Endometrial microvascular endothelial cells (primary cell): ENCODE data around the gene FBXO38. TPM values are rescaled to one million over a fixed set of nuclear protein-coding genes. Genes with fewer than 3 reads are reported as not detected.
"Not testable (repeated sequence)": the region's sequence is repeated elsewhere in the genome, so short reads cannot be mapped to it uniquely, and the experiment has no call there.

ENCODE experiments used
- in situ Hi-C: cut with HindIII; loops from 2 replicates; pipeline ENCODE4 v1.10.0; 2017; ENCODE audit warnings: low sequenced_read_pairs, low pct_unique_long_range_greater_than_20kb; ENCODE audit errors: inconsistent ontology term
- total RNA-seq: library from RNA; depleted of rRNA; stranded (reverse); fragments of >200 nt; gene quantifications from one replicate; pipeline ENCODE4 v1.2.3, GENCODE V29; 2015; ENCODE audit errors: inconsistent ontology term

Gene FBXO38
- total RNA-seq, 1 donor from 2014 or later, result 36.6 TPM

DNA sequence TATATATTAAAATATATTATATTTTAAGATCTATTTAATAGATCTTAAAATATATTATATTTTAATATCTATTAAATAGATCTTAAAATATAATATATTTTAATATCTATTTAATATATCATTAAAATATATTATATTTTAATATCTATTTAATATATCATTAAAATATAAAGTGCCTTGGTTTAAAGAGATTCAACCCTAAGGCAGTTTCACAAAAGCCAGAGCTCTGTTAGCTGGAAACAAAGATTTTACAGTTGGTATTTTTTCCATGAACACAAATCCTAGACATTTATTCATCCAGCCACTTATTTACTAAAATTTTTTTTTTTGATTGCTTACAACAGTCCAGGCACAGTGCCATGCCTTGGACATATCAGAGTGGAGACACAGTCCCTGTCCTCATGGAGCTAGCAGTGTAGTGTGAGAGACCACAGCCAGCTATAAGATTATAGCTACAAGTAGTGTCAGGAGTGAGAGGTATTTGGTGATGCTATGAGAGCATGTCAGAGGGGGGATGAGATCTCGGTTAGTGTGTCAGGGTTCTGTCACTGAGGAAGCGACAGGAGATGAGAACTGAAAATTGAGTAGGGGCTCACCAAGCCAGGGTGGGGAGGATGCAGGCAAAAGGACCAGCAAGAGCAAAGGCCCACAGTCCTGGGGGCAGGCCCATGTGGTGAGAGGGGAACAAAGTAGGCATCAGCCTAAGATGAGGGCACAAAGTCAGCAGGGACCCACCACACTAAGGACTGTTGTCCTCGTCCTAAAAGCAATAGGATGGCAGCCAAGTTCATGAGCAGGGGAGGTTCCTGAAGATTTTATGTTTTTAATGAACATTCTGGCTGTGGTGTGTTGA is 74.5 kb downstream of the FBXO38 start:
- in situ Hi-C loops, result no loop called here

DNA sequence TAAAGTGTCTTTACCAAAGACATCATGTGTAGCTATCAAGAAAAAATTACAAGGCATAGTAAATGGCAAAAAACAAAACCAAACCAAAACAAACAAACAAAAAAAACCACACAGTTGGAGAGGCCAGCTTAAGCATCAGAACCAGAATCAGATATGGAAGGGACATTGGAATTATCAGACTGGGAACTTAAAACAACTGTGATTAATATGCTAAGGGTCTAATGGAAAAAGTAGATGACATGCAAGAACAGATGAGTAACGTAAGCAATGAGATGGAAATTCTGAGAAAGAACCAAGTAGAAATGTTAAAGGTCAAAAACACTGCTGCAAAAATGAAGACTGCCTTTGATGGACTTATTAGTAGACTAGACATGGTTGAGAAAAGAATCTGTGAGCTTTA is 75.9 kb downstream of the FBXO38 start:
- in situ Hi-C loops, result no loop called here

DNA sequence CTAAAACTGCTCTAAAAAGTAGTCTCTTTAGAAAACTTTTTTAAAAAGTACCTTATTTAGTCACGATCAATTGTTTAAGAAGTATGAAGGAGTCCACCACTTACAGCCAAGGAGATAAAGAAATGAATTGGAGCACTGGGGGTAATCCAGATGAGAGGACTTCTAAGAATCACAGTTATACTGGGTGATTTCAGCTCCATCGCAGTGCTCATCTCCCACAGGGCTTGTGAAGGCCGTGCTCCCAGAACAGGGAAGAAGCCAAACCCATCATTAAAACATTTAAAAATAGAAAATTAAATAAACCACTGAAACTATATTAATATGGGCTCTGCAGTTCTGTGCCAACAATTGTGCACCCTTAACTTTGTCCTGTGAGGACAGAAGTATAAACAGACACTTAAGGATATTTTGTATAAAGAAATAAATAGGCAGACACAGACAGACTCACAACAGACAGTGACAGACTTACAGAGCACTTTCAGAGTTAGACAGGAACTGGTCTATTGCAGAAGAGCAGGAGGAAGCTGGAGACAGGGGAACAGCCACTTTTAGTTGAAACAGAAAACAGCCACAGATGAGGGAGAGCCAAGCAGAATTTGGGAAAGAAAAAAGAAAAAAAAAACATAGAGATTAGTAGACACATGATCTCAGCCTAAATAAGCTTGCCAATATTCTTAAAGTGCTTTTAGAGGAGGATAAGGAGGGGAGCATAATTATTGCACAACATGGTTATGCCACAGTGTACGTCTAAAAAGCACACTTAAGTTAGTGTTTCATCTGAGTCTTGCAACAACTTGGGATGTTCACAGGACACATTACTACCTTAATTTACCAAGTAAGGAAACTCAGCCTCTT is 81.8 kb downstream of the FBXO38 start:
- in situ Hi-C loops, result no loop called here

DNA sequence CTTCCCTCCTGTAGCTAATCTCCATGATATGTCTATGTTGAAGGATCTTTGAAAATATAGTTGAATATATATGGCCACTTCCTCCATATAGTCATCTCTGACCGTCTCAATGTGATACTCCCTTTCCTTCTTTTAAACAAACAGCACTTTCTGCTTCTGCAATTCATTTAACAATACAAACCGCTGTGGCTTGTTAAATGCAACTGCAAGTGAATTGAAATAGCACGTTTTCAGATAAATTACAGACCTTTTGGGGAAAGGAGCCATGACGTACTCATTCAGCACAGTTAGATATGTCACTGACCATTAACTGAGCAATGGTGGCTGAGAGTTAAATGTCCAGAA is 82.5 kb downstream of the FBXO38 start:
- in situ Hi-C loops, result no loop called here

DNA sequence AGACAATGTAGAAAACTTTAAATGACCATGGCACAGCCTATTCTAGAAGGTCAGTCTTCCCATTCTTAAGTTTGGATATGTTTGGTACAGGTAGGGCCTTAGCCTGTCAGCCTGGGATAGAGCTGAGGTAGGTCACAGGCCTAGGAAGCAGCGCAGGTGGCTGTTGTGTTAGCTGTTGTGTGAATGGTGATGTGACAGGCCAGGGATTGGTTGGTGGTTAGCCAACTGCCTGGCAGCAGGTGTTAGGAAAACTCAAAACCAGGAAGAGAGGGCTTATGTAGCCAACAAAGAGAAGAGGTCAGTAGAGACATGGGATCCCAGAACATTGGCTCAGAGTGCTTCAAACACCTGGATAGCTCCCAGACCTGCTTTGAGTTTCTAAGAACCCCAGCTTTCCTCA is 84.2 kb downstream of the FBXO38 start:
- in situ Hi-C loops, result no loop called here

DNA sequence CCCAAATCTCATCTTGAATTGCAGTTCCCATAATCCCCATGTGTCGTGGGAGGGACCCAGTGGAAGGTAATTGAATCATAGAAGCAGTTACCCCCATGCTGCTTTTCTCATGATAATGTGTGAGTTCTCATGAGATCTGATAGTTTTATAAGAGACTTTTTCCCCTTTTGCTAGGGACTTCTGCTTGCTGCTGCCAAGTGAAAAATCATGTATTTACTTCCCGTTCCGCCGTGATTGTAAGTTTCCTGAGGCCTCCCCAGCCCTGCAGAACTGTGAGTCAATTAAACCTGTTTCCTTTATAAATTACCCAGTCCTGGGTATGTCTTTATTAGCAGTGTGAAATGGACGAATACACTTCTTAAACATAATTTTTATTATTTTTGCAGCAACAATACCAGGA is 85.0 kb downstream of the FBXO38 start:
- in situ Hi-C loops, result not testable (repeated sequence)

DNA sequence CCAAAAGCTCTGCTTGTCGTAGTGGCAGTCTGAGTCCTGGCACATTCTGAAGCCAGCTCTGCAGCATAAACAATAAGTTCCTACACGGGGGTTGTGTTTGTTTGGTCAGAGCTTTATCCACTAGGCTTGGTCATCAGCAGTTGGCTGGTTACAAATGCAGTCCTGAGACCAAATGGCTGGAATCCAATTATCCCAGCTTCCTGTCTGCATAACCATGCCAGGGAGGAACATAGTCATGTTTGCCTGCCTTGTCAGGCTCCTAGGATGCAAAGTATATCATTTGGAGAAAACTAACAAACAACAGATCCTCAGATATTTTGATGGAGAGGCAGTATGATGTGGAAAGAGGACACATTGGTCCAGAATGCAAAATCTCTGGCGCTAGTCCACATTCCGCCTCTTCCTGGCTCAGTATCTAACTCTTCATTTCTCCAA is 85.8 kb downstream of the FBXO38 start:
- in situ Hi-C loops, result no loop called here

DNA sequence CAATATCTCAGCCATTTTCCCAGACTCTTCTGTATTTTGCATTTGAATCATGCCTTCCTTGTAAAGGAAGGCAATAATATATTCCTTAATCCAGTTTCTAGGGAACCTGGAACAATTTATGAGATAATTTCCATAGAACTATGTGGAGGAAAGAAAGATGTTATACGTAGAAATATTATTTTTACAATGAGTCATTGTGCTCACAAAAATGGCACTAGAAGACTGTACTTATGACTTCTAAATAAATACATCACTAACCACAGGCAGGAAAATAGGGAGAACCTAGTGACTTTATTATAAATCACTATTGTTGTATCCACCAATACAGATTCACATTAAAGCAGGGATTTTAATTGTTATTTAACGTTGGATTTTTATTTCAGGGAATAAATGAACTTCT is 87.6 kb downstream of the FBXO38 start:
- in situ Hi-C loops, result no loop called here

DNA sequence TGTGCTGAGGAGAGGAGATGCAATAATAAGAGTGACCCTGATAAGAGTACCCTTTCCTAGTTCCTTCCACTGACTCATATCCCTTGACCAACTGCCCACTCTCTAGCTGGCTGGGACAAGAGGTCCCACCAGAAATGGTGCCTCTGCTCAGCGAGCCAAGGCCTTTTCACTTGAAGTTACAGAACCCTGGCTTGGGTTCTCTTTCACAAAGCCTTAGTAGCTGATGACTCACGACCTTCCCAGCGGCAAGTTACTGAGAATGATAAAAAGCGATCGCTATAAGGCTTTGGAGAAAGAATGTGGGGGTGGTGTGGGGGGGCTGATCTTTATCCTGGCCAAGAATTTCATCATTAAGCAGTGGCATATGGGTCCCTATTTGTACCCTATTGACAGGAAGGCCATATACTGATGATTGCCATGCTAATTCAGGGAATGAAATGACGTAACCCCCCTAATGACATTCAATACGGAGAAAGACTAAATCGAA is 90.3 kb downstream of the FBXO38 start:
- in situ Hi-C loops, result no loop called here

DNA sequence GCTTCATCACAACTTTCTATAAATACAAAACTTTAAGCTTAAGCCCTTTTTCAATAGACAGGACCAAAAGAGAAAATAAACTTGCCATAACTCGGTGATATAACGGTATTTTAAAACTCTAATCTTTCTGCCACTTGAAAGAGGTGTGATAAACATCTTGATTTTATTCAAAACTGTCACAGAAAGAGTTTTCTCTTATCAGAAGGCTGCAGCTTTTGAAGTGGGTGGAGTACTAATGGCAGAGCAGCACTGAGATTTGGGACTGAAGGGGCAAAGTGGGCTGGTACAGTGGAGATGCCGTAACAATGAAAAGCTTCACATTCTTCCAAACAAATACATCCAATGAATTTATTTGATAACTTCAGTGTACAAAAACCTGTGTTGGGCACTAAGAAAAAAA is 92.5 kb downstream of the FBXO38 start:
- in situ Hi-C loops, result no loop called here

DNA sequence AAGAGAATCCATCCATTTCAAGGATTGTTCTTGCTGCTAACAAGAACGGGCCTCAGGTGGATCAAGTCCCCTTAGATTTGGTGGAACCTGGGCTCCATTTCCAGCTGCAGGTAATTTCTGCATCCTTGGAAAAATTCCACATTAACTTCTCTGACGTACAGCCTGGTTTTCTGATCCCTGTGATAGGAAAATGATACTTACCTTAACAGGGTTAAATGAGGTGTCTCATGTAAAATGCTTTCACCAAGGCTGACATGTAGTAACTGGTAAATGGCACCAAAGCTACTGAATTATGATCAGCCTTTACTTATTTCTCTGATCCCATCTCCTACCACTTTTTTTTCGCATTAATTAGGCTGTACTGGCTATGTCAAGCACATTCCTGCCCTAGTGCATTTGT is 93.7 kb downstream of the FBXO38 start:
- in situ Hi-C loops, result no loop called here

DNA sequence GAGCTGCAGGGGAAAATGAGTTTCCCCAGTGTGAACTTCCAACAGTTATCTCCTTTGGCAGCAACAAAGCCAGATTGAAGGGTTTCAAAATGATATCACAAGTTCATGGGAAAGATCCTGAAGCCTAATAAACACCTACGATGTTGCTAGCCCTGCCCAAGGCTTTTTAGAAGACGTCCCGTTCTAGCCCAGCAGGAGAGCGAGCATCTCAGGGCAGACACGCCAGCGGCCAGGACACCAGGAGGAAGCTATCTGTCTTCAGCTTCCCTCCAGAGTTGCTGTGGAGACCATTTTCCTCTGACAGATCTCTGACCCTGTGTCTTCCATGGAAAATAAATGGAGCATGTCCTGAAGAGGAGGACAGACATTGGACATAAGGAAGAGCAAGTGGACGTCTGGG is 98.4 kb downstream of the FBXO38 start:
- in situ Hi-C loops, result no loop called here

DNA sequence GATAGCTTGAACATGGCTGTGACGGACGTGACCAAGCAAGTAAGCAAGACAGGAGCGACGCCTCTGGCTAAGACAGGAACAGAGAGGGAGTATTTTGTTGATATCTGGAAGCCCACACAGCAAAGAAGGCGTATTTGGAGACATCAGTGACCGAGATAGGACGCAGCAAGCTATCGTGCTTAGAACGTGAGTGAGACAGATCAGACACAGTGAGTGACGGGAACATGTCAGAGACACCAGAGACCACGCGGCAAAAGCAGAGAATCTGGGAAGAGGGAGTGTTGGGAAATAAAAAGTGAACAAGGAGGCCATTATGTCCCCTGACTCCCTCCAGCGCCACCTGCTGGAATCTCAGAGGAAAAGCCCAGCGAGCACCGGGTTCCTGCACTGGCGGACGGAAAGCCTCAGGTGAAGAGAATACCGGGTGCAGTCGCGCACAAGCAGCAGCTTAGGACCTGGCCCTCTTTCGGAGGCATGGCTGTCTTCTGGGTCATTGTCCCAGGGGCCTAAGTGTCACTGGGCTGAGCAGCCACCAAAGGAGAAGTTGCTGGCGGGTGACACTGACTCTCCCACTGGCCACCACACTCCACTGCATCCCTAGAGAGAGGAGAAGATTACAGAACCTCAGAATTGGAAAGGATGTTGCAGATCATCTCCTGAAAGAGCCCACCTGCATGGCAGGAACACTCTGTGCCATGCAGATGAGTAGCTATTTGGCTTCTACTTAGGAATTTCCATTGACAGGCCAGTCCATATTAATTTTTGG is 99.1 kb downstream of the FBXO38 start:
- in situ Hi-C loops, result no loop called here

DNA sequence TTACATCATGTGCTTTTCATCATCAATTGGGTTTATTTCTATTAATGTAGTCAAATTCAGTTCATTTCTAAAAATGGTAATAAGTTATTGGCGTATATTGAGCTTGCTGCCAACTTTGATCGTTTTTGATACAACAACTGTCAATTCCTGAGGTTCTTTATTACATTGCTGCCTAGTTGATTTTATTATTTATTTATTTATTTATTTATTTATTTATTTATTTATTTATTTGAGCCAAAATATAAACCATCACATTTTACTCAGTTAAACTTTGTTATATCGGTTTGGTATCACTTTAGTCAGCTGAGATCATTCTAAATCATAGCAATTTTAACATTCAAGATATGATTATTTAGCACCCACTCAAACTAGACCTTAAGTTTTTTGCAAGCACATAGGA is 100.0 kb downstream of the FBXO38 start:
- in situ Hi-C loops, result no loop called here

DNA sequence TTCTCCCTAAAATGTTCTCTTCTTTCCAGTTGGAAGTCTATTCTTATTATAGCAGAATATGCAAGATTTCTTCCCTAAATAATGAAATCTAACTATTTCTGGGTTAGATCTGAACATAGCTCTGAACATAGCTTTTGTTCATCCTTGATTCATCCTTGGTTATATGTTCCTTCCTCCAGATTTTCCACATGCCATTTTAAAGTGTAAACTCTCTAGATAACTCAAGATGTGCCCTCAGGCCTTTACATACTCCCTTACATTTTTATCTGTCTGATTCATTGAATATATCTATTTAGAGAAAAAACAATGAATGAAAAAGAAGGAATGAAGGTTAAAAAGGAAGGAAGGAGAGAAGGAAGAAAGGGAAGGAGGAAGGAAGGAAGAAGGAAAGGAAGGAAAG is 100.9 kb downstream of the FBXO38 start:
- in situ Hi-C loops, result no loop called here

DNA sequence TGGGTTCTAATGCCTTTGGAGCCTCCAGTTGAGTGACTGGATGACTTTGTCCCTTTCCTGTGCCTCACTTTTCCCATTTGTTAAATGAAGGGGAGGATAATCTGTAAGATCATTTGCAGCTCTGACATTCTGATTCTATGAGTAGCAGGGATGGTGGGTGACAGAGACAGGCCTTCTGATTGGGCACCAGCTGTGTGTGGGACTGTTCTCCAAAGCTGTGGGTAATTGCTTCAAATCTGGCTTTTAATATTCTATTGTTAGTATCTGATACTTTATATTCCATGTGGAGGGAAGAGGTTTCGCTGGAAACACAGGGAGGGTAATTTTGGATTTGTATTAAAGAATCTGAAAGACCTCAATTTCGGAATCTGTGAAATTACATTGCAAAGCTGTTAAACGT is 102.7 kb downstream of the FBXO38 start:
- in situ Hi-C loops, result no loop called here

DNA sequence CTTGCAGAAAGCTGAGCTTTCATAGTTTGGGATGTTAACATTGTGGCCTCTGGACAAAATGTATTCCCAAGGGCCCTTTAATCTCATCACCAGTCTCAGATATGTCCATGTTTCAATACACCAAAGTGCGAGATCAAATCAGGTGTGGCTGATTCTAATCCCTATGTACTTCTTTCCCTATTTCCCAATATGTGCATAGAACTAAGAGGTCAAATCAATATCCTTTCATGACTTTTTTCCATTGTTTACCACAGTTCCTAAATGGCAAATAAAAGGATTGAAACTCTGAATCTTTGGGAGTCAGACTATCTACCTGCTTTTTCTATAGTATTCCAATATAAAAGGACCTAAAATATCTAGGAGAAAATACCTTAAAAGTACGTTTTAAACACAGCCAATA is 105.0 kb downstream of the FBXO38 start:
- in situ Hi-C loops, result no loop called here

DNA sequence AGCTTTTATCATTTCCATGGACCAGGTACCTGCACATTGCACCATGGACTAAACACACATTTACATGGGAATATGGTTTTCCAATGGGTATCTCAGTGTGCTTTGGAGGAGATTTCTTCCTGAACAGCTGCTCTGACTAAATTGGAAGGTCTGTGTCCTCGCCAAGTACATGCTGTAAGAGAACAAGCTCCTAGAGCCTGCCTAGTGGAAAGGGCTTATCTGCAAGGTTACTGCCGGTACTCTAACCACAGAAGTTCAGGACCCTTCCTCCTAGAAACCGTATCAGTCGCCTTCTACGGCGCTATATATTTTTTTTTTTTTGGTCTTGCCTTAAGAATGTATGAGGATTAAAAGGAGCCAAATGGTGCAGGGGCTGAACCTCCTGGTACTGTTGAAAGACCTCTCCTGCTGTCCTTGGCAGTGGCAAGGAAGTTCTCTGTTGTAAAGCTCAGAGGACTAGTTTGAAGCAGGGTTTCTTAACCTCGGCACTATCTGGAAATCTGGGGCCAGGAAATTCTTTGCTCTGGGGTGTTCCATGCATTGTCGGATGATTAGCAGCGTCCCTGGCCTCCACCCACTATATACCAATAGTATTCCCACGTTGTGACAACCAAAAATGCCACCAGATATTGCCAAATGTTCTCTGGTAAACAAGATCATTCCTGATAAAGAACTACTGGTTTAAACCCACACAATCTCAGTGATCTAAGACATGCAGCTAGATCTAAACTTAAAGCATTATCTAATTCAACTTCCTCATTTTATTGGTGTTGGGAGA is 107.4 kb downstream of the FBXO38 start:
- in situ Hi-C loops, result no loop called here

DNA sequence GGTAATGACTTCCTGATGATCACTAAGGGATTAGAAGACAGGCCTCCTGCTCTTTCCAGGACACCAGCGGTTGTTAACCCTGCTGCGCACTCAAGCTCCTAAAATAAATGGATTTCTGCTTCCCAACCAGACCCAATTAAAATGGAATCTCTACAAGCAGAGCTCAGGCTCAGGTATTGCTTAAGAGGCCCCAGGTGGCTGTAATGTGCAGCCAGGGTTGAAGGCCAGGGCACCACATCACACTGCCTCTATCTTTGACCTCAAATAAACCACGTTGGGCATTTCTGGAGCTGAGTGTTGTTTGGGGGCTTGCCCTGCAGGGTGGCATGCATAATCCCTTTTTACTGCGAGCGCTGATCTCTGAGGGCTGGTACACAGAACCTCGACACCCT is 108.0 kb downstream of the FBXO38 start:
- in situ Hi-C loops, result no loop called here
